HEK293 (cell line): ENCODE data around the gene UBB.

Experiments
- CTCF ChIA-PET: fragments of 350-600 bp; formaldehyde crosslinking; extraction: SDS; loops from one replicate; lab custom pipeline; 2021; ENCODE audit warnings: antibody characterized with exemption; lab: Yijun Ruan, JAX
- POLR2A ChIA-PET: fragments of 300-600 bp; formaldehyde crosslinking; extraction: SDS; loops from one replicate; lab custom pipeline; 2020; ENCODE audit warnings: antibody characterized with exemption, inconsistent platforms; lab: Yijun Ruan, JAX
- H3K27ac ChIP-seq: fragments of 200-500 bp; sonication (Bioruptor generic); 2 replicates; pipeline ENCODE4 v1.5.1; 2014; ENCODE audit warnings: low read depth, low read length, control low read depth, inconsistent platforms; ENCODE audit errors: extremely low read depth
- H3K36me3 ChIP-seq, 2 experiments: fragments of 200-500 bp in 1 of 2; sonication (Bioruptor generic) in 1 of 2; 1 replicate in 1 of 2; 2 replicates in 1 of 2; pipeline ENCODE4 v1.5.1; 2014 to 2017; ENCODE audit warnings: inconsistent platforms in 2 of 2, low read length in 2 of 2; ENCODE audit not compliant: control insufficient read depth in 2 of 2, insufficient read depth in 1 of 2
- H3K4me1 ChIP-seq: fragments of 200-500 bp; sonication (Bioruptor generic); 2 replicates; pipeline ENCODE4 v1.5.1; 2014; ENCODE audit warnings: mild to moderate bottlenecking, low read length, inconsistent platforms; ENCODE audit not compliant: control insufficient read depth, insufficient read depth
- H3K4me3 ChIP-seq: 2 replicates; pipeline ENCODE4 v1.5.1; 2011; ENCODE audit warnings: low read depth, mild to moderate bottlenecking, control low read depth, low read length, moderate library complexity
- H3K9me3 ChIP-seq: fragments of 200-500 bp; sonication (Bioruptor generic); 2 replicates; pipeline ENCODE4 v1.5.1; 2014; ENCODE audit warnings: low read depth, low read length, inconsistent platforms; ENCODE audit not compliant: control insufficient read depth, insufficient read depth
- BCL6B ChIP-seq: fragments of 450-650 bp; formaldehyde crosslinking; IDR thresholded peaks from 2 replicates; pipeline ENCODE4 v1.5.1; 2017; ENCODE audit warnings: missing biosample characterization, missing genetic modification characterization
- KLF17 ChIP-seq: fragments of 450-650 bp; formaldehyde crosslinking; IDR thresholded peaks from 2 replicates; pipeline ENCODE4 v1.5.1; 2016; ENCODE audit warnings: missing biosample characterization, missing genetic modification characterization
- KLF9 ChIP-seq: fragments of 450-650 bp; formaldehyde crosslinking; IDR thresholded peaks from 2 replicates; pipeline ENCODE4 v1.5.1; 2016; ENCODE audit warnings: missing biosample characterization, missing genetic modification characterization, low read depth
- PRDM1 ChIP-seq: fragments of 450-650 bp; formaldehyde crosslinking; IDR thresholded peaks from 2 replicates; pipeline ENCODE4; 2016; ENCODE audit warnings: missing biosample characterization, missing genetic modification characterization
- PRDM6 ChIP-seq: fragments of 450-650 bp; formaldehyde crosslinking; IDR thresholded peaks from 2 replicates; pipeline ENCODE4 v1.5.1; 2017; ENCODE audit warnings: missing biosample characterization, missing genetic modification characterization
- SP7 ChIP-seq: fragments of 450-650 bp; formaldehyde crosslinking; IDR thresholded peaks from 2 replicates; pipeline ENCODE4 v1.5.1; 2016; ENCODE audit warnings: missing biosample characterization, missing genetic modification characterization
- TCF7L2 ChIP-seq: IDR thresholded peaks from 2 replicates; pipeline ENCODE4 v1.6.1; 2011; ENCODE audit warnings: low read depth, mild to moderate bottlenecking, inconsistent platforms, low read length, moderate library complexity, borderline replicate concordance
- ZBTB21 ChIP-seq: fragments of 450-650 bp; formaldehyde crosslinking; IDR thresholded peaks from 2 replicates; pipeline ENCODE4 v1.5.1; 2017; ENCODE audit warnings: missing biosample characterization, missing genetic modification characterization
- ZBTB8A ChIP-seq: fragments of 450-650 bp; formaldehyde crosslinking; IDR thresholded peaks from 2 replicates; pipeline ENCODE4 v1.5.1; 2016; ENCODE audit warnings: missing biosample characterization, missing genetic modification characterization
- ZEB2 ChIP-seq: fragments of 450-650 bp; formaldehyde crosslinking; IDR thresholded peaks from 2 replicates; pipeline ENCODE4 v1.5.1; 2016; ENCODE audit warnings: missing biosample characterization, missing genetic modification characterization
- ZNF2 ChIP-seq: fragments of 450-650 bp; formaldehyde crosslinking; IDR thresholded peaks from 2 replicates; pipeline ENCODE4 v1.5.1; 2016; ENCODE audit warnings: missing biosample characterization, missing genetic modification characterization
- ZNF274 ChIP-seq, 2 experiments: fragments of 200-500 bp in 1 of 2; fragments of 450-650 bp in 1 of 2; sonication (Bioruptor generic) in 1 of 2; formaldehyde crosslinking in 1 of 2; IDR thresholded peaks; 2 replicates each; pipeline versions ENCODE4 v1.5.1 to v1.6.1; 2014 to 2016; ENCODE audit warnings: borderline replicate concordance in 1 of 2, inconsistent platforms in 1 of 2, low read length in 1 of 2, missing biosample characterization in 1 of 2, missing genetic modification characterization in 1 of 2
- ZNF366 ChIP-seq: fragments of 450-650 bp; formaldehyde crosslinking; conservative IDR thresholded peaks from 2 replicates; pipeline ENCODE4 v1.5.1; 2016; ENCODE audit warnings: missing biosample characterization, missing genetic modification characterization
- ZNF398 ChIP-seq: fragments of 450-650 bp; formaldehyde crosslinking; IDR thresholded peaks from 2 replicates; pipeline ENCODE4 v1.5.1; 2017; ENCODE audit warnings: missing biosample characterization, missing genetic modification characterization
- ZNF433 ChIP-seq: fragments of 450-650 bp; formaldehyde crosslinking; IDR thresholded peaks from 2 replicates; pipeline ENCODE4 v1.5.1; 2016; ENCODE audit warnings: missing biosample characterization, missing genetic modification characterization, low read depth
- ZNF558 ChIP-seq: fragments of 450-650 bp; formaldehyde crosslinking; IDR thresholded peaks from 2 replicates; pipeline ENCODE4 v1.5.1; 2016; ENCODE audit warnings: missing biosample characterization, missing genetic modification characterization
- ZNF560 ChIP-seq: fragments of 450-650 bp; formaldehyde crosslinking; IDR thresholded peaks from 2 replicates; pipeline ENCODE4 v1.5.1; 2017; ENCODE audit warnings: missing biosample characterization, missing genetic modification characterization, borderline replicate concordance
- ZNF571 ChIP-seq: fragments of 450-650 bp; formaldehyde crosslinking; IDR thresholded peaks from 2 replicates; pipeline ENCODE4 v1.5.0; 2017; ENCODE audit warnings: missing biosample characterization, missing genetic modification characterization
- ZNF585B ChIP-seq: fragments of 450-650 bp; formaldehyde crosslinking; IDR thresholded peaks from 2 replicates; pipeline ENCODE4 v1.5.1; 2016; ENCODE audit warnings: missing biosample characterization, missing genetic modification characterization
- ZNF629 ChIP-seq: fragments of 450-650 bp; formaldehyde crosslinking; IDR thresholded peaks from 2 replicates; pipeline ENCODE4 v1.5.1; 2017; ENCODE audit warnings: missing biosample characterization, missing genetic modification characterization
- TF ChIP-seq, protein P1 (sequence below): fragments of 450-650 bp; IDR thresholded peaks from 2 replicates; pipeline ENCODE4 v1.5.1; 2018; ENCODE audit warnings: missing biosample characterization, mild to moderate bottlenecking, missing genetic modification characterization
- TF ChIP-seq, protein P2 (sequence below): fragments of 450-650 bp; formaldehyde crosslinking; IDR thresholded peaks from 2 replicates; pipeline ENCODE4 v1.5.1; 2016; ENCODE audit warnings: missing biosample characterization, missing genetic modification characterization

Gene UBB

GRCh38 chr17:16363749-16364536 lies 16.9 kb upstream of the UBB start (continued):
- TF ChIP-seq KLF17 (peak; percentile 19; the same call in 1 of the 2 replicates), ZNF398 (tag by site-specific recombination) (no peak), ZBTB8A (tag by site-specific recombination) (peak; percentile 27; the same call in 1 of the 2 replicates), ZNF2 (tag by site-specific recombination) (peak; percentile 70; the same call in 1 of the 2 replicates), ZNF274 (IDR thresholded peaks at IDR 0.05; ENCODE audit: low read length) (no peak), ZNF274 (tag by site-specific recombination; IDR thresholded peaks at IDR 0.05; ENCODE audit: borderline replicate concordance) (no peak), ZBTB21 (tag by site-specific recombination) (no peak), KLF9 (tag by site-specific recombination) (no peak), ZNF560 (no peak)

- TF ChIP-seq, protein P1, sequence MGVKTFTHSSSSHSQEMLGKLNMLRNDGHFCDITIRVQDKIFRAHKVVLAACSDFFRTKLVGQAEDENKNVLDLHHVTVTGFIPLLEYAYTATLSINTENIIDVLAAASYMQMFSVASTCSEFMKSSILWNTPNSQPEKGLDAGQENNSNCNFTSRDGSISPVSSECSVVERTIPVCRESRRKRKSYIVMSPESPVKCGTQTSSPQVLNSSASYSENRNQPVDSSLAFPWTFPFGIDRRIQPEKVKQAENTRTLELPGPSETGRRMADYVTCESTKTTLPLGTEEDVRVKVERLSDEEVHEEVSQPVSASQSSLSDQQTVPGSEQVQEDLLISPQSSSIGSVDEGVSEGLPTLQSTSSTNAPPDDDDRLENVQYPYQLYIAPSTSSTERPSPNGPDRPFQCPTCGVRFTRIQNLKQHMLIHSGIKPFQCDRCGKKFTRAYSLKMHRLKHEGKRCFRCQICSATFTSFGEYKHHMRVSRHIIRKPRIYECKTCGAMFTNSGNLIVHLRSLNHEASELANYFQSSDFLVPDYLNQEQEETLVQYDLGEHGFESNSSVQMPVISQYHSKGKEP (tag by site-specific recombination), result no peak
- TF ChIP-seq TCF7L2 (no peak), PRDM1 (tag by site-specific recombination) (peak; percentile 57; the same call in 1 of the 2 replicates)
- no peak overlapping the region for H3K27ac ChIP-seq
- H3K4me1 ChIP-seq, result peaks cover 4% of the 10 kb centered on the region
- no peaks in the 10 kb centered on the region; a peak in 1 of 3 replicates for H3K36me3 ChIP-seq
- H3K4me3 ChIP-seq, result no peak overlapping the region
- H3K9me3 ChIP-seq, result no peaks in the 10 kb centered on the region
- CTCF ChIA-PET, result interaction anchor here (0.5 to 5.8 kb wide), 32 partner anchors 12 to 1064 kb away, joined by 3 to 93 read pairs (median 8); partner anchors contain the start of genes CENPV and UBB
- POLR2A ChIA-PET, result interaction anchor here (1.3 to 6.2 kb wide), 5 partner anchors 11 to 150 kb away, joined by 5 to 83 read pairs (median 19); partner anchors contain the start of genes CENPV, NCOR1 and UBB
Measured at GRCh38 chr17:16364625-16365024, 16.3 kb upstream of the UBB start.

GRCh38 chr17:16371742-16372141 lies 9.1 kb upstream of the UBB start:
- Histone ChIP-seq H3K27ac (no peak overlapping the region), H3K4me1 (no peaks in the 10 kb centered on the region; the same call in 1 of the 2 replicates), H3K36me3 (no peaks in the 10 kb centered on the region; a peak in 1 of 3 replicates), H3K9me3 (no peaks in the 10 kb centered on the region), H3K4me3 (no peak overlapping the region)
- CTCF ChIA-PET, result interaction anchor here (9.7 kb wide), 1 partner anchor 8 kb away, joined by 93 read pairs; no protein-coding TSS in a partner anchor
- POLR2A ChIA-PET, result interaction anchor here (0.9 kb wide), 1 partner anchor 9 kb away, joined by 4 read pairs; the partner anchor contains the start of gene UBB
- TF ChIP-seq PRDM6 (no peak), ZNF585B (tag by site-specific recombination) (no peak), ZNF558 (tag by site-specific recombination) (peak; percentile 93), ZNF433 (tag by site-specific recombination) (no peak), ZNF629 (tag by site-specific recombination) (peak; percentile 96), ZEB2 (tag by site-specific recombination) (peak; percentile 83), ZNF571 (tag by site-specific recombination) (no peak), ZNF366 (peak; percentile 80), ZBTB21 (tag by site-specific recombination) (peak; percentile 89), BCL6B (0 out of 2 replicates have a peak, but pooled peaks have one; percentile 13), SP7 (tag by site-specific recombination) (peak; percentile 60)
- TF ChIP-seq, protein P2, sequence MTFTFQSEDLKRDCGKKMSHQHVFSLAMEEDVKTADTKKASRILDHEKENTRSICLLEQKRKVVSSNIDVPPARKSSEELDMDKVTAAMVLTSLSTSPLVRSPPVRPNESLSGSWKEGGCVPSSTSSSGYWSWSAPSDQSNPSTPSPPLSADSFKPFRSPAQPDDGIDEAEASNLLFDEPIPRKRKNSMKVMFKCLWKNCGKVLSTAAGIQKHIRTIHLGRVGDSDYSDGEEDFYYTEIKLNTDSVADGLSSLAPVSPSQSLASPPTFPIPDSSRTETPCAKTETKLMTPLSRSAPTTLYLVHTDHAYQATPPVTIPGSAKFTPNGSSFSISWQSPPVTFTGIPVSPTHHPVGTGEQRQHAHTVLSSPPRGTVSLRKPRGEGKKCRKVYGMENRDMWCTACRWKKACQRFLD (tag by site-specific recombination), result no peak
